Pericardium fibroblast (primary cell): ENCODE results near the gene DIO2. TPM values are rescaled to one million over a fixed set of nuclear protein-coding genes. Genes with fewer than 3 reads are reported as not detected.

Source experiments
- total RNA-seq: library from RNA; depleted of rRNA; stranded (reverse); fragments of >200 nt; gene quantifications from 2 replicates; pipeline ENCODE4 v1.2.3, GENCODE V29; 2015

DIO2 gene
- total RNA-seq, result 0.09 and 0.23 TPM in 2 replicates

GRCh38 chr14:80211153-80212022 is at the start of gene DIO2:
Gene DIO2 (minus strand): TSS chr14:80211504. CDS start chr14:80211472, 32 bp downstream.

